HCT116 (cell line): ENCODE data around the gene MAP3K10. TPM values are rescaled to one million over a fixed set of nuclear protein-coding genes. Genes with fewer than 3 reads are reported as not detected.
"Not testable (repeated sequence)": the region's sequence is repeated elsewhere in the genome, so short reads cannot be mapped to it uniquely, and the experiment has no call there.

Experiments
- ATAC-seq: fragments of 200-7000 bp; cut with Tn5 transposase; 2 replicates; pipeline ENCODE4 v1.9.1; 2020; ENCODE audit warnings: mild to moderate bottlenecking, moderate library complexity
- BruUV-seq: library from RNA; stranded (reverse); fragments of 400-500 nt; replicated peaks from 2 replicates; lab custom pipeline; 2021; lab: Mats Ljungman, UMichigan
- CTCF ChIA-PET: fragments of 300-600 bp; sonication (Branson Sonifier 250); formaldehyde crosslinking; loops from one replicate; lab custom pipeline; 2021; ENCODE audit warnings: antibody characterized with exemption; lab: Charles Lee
- POLR2A ChIA-PET: fragments of 300-600, 350-600 bp; sonication (Branson Sonifier 250); formaldehyde crosslinking; loops from one replicate; lab custom pipeline; 2021; ENCODE audit warnings: antibody characterized with exemption; lab: Charles Lee
- RAD21 ChIA-PET, 2 experiments: fragments of 300-600 bp; sonication (Branson Sonifier 250); formaldehyde crosslinking; loops; one replicate each; lab custom pipeline; 2023; ENCODE audit warnings: low total read pairs in 2 of 2; ENCODE audit not compliant: uncharacterized antibody in 2 of 2, unreplicated experiment in 2 of 2, low non-redundant PET in 1 of 2; lab: Charles Lee
- DNase-seq: peaks from one replicate; pipeline ENCODE4 v3.0.0-alpha.2; 2010; ENCODE audit warnings: low read depth, low spot score
- H2AFZ ChIP-seq: fragments of 200-600 bp; shearing (Covaris generic), sonication (generic); 2 replicates; pipeline ENCODE4 v1.6.1; 2017; ENCODE audit warnings: low read depth, mixed run types, mixed read lengths, antibody characterized with exemption, low read length; ENCODE audit not compliant: poor library complexity, severe bottlenecking
- H3K27ac ChIP-seq: 2 replicates; pipeline ENCODE4 v1.5.1; 2012; ENCODE audit warnings: low read depth, low read length
- H3K27me3 ChIP-seq: fragments of 200-600 bp; sonication (generic); 2 replicates; pipeline ENCODE4 v1.6.1; 2016; ENCODE audit warnings: mixed run types, low read length, mixed read lengths; ENCODE audit not compliant: insufficient read depth
- H3K36me3 ChIP-seq, 2 experiments: fragments of 200-500 bp in 1 of 2; fragments of 200-600 bp in 1 of 2; sonication (Bioruptor generic) in 1 of 2; sonication (generic) in 1 of 2; 2 replicates each; pipeline versions ENCODE4 v1.5.1 to v1.6.1; 2014 to 2016; ENCODE audit warnings: low read length in 2 of 2, inconsistent platforms in 1 of 2, mixed read lengths in 1 of 2, mixed run types in 1 of 2; ENCODE audit not compliant: insufficient read depth in 2 of 2, control insufficient read depth in 1 of 2
- H3K4me1 ChIP-seq, 2 experiments: fragments of 200-600 bp in 1 of 2; sonication (generic) in 1 of 2; 2 replicates each; pipeline versions ENCODE4 v1.5.1 to v1.6.1; 2012 to 2017; ENCODE audit warnings: low read length in 2 of 2, inconsistent platforms in 1 of 2, mild to moderate bottlenecking in 1 of 2, mixed read lengths in 1 of 2, mixed run types in 1 of 2, moderate library complexity in 1 of 2; ENCODE audit not compliant: insufficient read depth in 2 of 2, control insufficient read depth in 1 of 2
- H3K4me2 ChIP-seq: fragments of 200-600 bp; sonication (generic); 2 replicates; pipeline ENCODE4 v1.6.1; 2017; ENCODE audit warnings: mixed run types, low read length, mixed read lengths
- H3K4me3 ChIP-seq, 2 experiments: fragments of 200-600 bp in 1 of 2; sonication (generic) in 1 of 2; replicated peaks in 1 of 2; 2 replicates each; pipeline ENCODE4 v1.5.1; 2011 to 2016; ENCODE audit warnings: low read length in 2 of 2, control low read depth in 1 of 2, low read depth in 1 of 2, mild to moderate bottlenecking in 1 of 2, mixed read lengths in 1 of 2, mixed run types in 1 of 2
- H3K79me2 ChIP-seq: fragments of 200-600 bp; sonication (generic); 2 replicates; pipeline ENCODE4 v1.6.1; 2017; ENCODE audit warnings: mild to moderate bottlenecking, mixed run types, low read length, moderate library complexity, mixed read lengths; ENCODE audit not compliant: insufficient read depth
- H3K9ac ChIP-seq: fragments of 200-600 bp; sonication (generic); 2 replicates; pipeline ENCODE4 v1.6.1; 2016; ENCODE audit warnings: low read length, mixed read lengths
- H3K9me2 ChIP-seq: fragments of 200-600 bp; sonication (generic), shearing (Covaris generic); 2 replicates; pipeline ENCODE4 v1.6.1; 2017; ENCODE audit warnings: mixed run types, mild to moderate bottlenecking, moderate library complexity; ENCODE audit not compliant: insufficient read depth
- H3K9me3 ChIP-seq, 2 experiments: fragments of 200-500 bp in 1 of 2; fragments of 200-600 bp in 1 of 2; sonication (Bioruptor generic) in 1 of 2; sonication (generic) in 1 of 2; 2 replicates each; pipeline ENCODE4 v1.6.1; 2014 to 2017; ENCODE audit warnings: low read length in 2 of 2, mixed read lengths in 2 of 2, inconsistent platforms in 1 of 2, low read depth in 1 of 2, mild to moderate bottlenecking in 1 of 2, mixed run types in 1 of 2, moderate library complexity in 1 of 2; ENCODE audit not compliant: control insufficient read depth in 1 of 2, insufficient read depth in 1 of 2
- H4K20me1 ChIP-seq: fragments of 200-600 bp; sonication (generic), shearing (Covaris generic); 2 replicates; pipeline ENCODE4 v1.6.1; 2017; ENCODE audit warnings: mixed run types, mild to moderate bottlenecking, moderate library complexity; ENCODE audit not compliant: insufficient read depth
- CBX3 ChIP-seq: IDR thresholded peaks from 2 replicates; pipeline ENCODE4 v1.6.1; 2012; ENCODE audit warnings: low read depth
- CEBPB ChIP-seq: IDR thresholded peaks from 2 replicates; pipeline ENCODE4 v1.6.1; 2012; ENCODE audit warnings: low read depth
- EZH2 ChIP-seq: fragments of 200-600 bp; sonication (generic); IDR thresholded peaks from 2 replicates; pipeline ENCODE4 v1.6.1; 2017; ENCODE audit warnings: antibody characterized with exemption, mixed run types
- EZH2phosphoT487 ChIP-seq: fragments of 200-600 bp; IDR thresholded peaks from 2 replicates; pipeline ENCODE4 v1.6.1; 2018; ENCODE audit warnings: antibody characterized with exemption, borderline replicate concordance
- FOSL1 ChIP-seq: IDR thresholded peaks from 2 replicates; pipeline ENCODE4 v1.6.1; 2012; ENCODE audit warnings: low read depth
- MAX ChIP-seq: IDR thresholded peaks from 2 replicates; pipeline ENCODE4 v1.6.1; 2012
- POLR2A ChIP-seq: IDR thresholded peaks from 2 replicates; pipeline ENCODE4 v1.7.0; 2011; ENCODE audit warnings: borderline replicate concordance; ENCODE audit not compliant: insufficient read depth, insufficient read length; ENCODE audit errors: extremely low read depth
- POLR2AphosphoS5 ChIP-seq: IDR thresholded peaks from 2 replicates; pipeline ENCODE4 v1.6.1; 2011; ENCODE audit warnings: mild to moderate bottlenecking, low read depth, low read length, moderate library complexity
- SIN3A ChIP-seq: IDR thresholded peaks from 2 replicates; pipeline ENCODE4 v1.6.1; 2012; ENCODE audit warnings: low read depth
- SP1 ChIP-seq: IDR thresholded peaks from 2 replicates; pipeline ENCODE4 v1.6.1; 2012; ENCODE audit warnings: low read depth
- SRF ChIP-seq: IDR thresholded peaks from 2 replicates; pipeline ENCODE4 v1.6.1; 2012; ENCODE audit warnings: low read depth
- YY1 ChIP-seq: IDR thresholded peaks from 2 replicates; pipeline ENCODE4 v1.6.1; 2011; ENCODE audit warnings: low read length, low read depth, moderate library complexity, mild to moderate bottlenecking; ENCODE audit not compliant: insufficient replicate concordance; ENCODE audit errors: extremely low read depth
- ZFX ChIP-seq: fragments of 450-650 bp; IDR thresholded peaks from 2 replicates; pipeline ENCODE4 v1.6.1; 2017
- ZNF274 ChIP-seq: fragments of 200-500 bp; sonication (Bioruptor generic); IDR thresholded peaks from 2 replicates; pipeline ENCODE4 v1.6.1; 2014; ENCODE audit warnings: mild to moderate bottlenecking, low read depth, low read length, inconsistent platforms
- intact Hi-C: fragments of 100-400 bp; cut with micrococcal nuclease; formaldehyde crosslinking; loops from 2 replicates; pipeline ENCODE4 v1.10.0; 2022
- total RNA-seq: library from RNA; stranded (reverse); gene quantifications from one replicate; pipeline ENCODE4 v1.2.1, GENCODE V29; 2021; ENCODE audit not compliant: unreplicated experiment
- TF ChIP-seq, protein P1 (sequence below): IDR thresholded peaks from 2 replicates; pipeline ENCODE4 v1.6.1; 2012; ENCODE audit warnings: low read depth

MAP3K10 gene
- total RNA-seq, 1 experiment from 2014 or later = 17.3 TPM

DNA sequence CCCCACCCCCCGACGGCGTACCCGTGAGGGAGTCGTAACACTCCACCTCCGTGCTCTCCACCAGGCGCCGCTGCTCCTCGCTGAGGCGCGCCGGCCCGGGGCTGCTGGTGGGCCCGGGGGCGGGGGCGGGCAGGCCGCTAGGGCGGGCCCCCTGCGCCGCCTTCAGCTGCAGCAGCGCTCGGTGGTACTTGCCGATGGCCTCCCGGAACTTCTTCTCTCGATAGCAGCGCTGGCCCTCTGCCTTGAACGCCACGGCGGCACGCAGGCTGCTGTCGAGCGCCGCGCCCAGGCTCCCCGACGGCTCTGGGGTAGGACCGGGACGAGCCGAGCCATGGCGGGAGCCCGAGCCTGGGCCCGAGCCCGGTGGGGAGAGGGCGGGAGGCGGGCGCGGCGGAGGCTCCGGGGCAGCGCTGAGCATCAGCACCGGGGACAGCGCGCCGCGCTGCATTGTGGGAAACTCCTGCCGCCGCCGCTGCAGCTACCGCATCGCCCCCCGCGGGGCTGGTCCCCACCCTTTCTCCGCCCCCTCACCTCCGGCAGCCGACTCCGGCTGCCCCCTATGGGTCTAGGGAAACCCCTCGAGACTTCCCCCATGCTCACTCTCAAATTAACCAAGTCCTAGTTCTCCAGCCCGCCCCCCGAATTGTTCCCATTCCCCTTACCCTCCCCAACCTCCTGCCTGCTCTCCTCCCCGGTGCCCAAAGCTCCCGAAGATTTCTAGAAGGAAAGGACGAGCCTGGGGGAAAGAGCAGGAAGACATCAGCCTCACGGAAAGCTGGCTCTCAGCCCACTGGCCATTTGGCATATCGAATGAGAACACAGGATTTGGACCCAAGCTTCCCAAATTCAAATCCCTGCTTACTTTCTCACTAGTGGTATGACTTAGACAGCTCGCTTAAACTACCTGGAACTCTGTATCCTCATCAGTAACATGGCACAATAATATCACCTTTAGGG is 27.0 kb downstream of the MAP3K10 start, which contains the start of gene TTC9B:
Gene TTC9B (minus strand): TSS at position 451 of the 957 bp plus-strand sequence. CDS start 3 bp downstream, at position 448.
- intact Hi-C loops = no loop called here
- Histone ChIP-seq H4K20me1 (no peaks in the 10 kb centered on the region), H3K27me3 (no peaks in the 10 kb centered on the region), H2AFZ (peak within 1 kb of the TSS; percentile 89), H3K27ac (peak within 1 kb of the TSS; percentile 87), H3K4me1 (peaks cover 31 to 66% of the 10 kb centered on the region in 2 experiments), H3K4me2 (peak within 1 kb of the TSS; percentile 91), H3K79me2 (no peaks in the 10 kb centered on the region), H3K4me3 (peak within 1 kb of the TSS; percentile 52 to 59), H3K36me3 (no peaks in the 10 kb centered on the region), H3K9me3 (no peaks in the 10 kb centered on the region), H3K9ac (peak within 1 kb of the TSS; percentile 77), H3K9me2 (no peaks in the 10 kb centered on the region)
- DNase-seq (no peak), ATAC-seq (no peak)
- CTCF ChIA-PET = interaction anchor here (0.7 to 2.9 kb wide), 15 partner anchors 12 to 248 kb away, joined by 3 to 19 read pairs (median 6); partner anchors contain the start of genes MAP3K10 and PSMC4
- no TSS peak for BruUV-seq
- POLR2A ChIA-PET = interaction anchor here (0.8 to 1.8 kb wide), 3 partner anchors 17 to 70 kb away, joined by 3 to 6 read pairs (median 4); no protein-coding TSS in a partner anchor
- RAD21 ChIA-PET = no interaction called here
- TF ChIP-seq POLR2AphosphoS5 (no peak), ZNF274 (no peak), CBX3 (no peak), ZFX (no peak), SRF (no peak), FOSL1 (no peak), EZH2 (no peak), MAX (no peak), EZH2phosphoT487 (no peak), CEBPB (no peak), YY1 (no peak), SIN3A (no peak), POLR2A (no peak), SP1 (no peak)
- TF ChIP-seq, protein P1, sequence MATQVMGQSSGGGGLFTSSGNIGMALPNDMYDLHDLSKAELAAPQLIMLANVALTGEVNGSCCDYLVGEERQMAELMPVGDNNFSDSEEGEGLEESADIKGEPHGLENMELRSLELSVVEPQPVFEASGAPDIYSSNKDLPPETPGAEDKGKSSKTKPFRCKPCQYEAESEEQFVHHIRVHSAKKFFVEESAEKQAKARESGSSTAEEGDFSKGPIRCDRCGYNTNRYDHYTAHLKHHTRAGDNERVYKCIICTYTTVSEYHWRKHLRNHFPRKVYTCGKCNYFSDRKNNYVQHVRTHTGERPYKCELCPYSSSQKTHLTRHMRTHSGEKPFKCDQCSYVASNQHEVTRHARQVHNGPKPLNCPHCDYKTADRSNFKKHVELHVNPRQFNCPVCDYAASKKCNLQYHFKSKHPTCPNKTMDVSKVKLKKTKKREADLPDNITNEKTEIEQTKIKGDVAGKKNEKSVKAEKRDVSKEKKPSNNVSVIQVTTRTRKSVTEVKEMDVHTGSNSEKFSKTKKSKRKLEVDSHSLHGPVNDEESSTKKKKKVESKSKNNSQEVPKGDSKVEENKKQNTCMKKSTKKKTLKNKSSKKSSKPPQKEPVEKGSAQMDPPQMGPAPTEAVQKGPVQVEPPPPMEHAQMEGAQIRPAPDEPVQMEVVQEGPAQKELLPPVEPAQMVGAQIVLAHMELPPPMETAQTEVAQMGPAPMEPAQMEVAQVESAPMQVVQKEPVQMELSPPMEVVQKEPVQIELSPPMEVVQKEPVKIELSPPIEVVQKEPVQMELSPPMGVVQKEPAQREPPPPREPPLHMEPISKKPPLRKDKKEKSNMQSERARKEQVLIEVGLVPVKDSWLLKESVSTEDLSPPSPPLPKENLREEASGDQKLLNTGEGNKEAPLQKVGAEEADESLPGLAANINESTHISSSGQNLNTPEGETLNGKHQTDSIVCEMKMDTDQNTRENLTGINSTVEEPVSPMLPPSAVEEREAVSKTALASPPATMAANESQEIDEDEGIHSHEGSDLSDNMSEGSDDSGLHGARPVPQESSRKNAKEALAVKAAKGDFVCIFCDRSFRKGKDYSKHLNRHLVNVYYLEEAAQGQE = no peak
- TF ChIP-seq, all 23 proteins: peak for 0

DNA sequence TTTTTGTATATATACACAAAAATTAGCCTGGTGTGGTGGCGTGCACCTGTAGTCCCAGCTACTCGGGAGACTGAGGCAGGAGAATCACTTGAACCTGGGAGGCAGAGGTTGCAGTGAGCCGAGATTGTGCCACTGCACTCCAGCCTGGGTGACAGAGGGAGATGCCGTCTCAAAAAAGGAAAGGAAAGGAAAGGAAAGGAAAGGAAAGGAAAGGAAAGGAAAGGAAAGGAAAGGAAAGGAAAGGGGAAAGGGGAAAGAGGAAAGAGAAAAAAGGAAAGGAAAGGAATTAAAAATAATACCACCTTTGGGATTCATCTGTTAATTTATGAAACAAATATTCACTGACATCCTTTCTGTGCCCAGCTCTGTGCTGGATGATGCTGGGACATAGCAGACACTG is 27.8 kb downstream of the MAP3K10 start:
- H3K36me3 ChIP-seq, H4K20me1 ChIP-seq, H3K27me3 ChIP-seq, ATAC-seq, intact Hi-C loops, H3K9me2 ChIP-seq, H3K9me3 ChIP-seq, BruUV-seq, POLR2A ChIA-PET, H3K79me2 ChIP-seq, DNase-seq: not testable (repeated sequence)
- Histone ChIP-seq H3K9ac (peak overlapping the region; percentile 55), H2AFZ (peak overlapping the region; percentile 89), H3K27ac (peak overlapping the region; percentile 72), H3K4me1 (peaks cover 38 to 74% of the 10 kb centered on the region in 2 experiments), H3K4me2 (peak overlapping the region; percentile 76), H3K4me3 (peak overlapping the region in 1 of 2 experiments; percentile 45; a peak in 2 of 4 replicates)
- ChIA-PET CTCF (interaction anchor here (1.0 to 2.9 kb wide), 4 partner anchors 53 to 79 kb away, joined by 3 to 19 read pairs (median 6); no protein-coding TSS in a partner anchor), RAD21 (interaction anchor here in 1 of 2 experiments (1.0 kb wide), 1 partner anchor 79 kb away, joined by 3 read pairs; no protein-coding TSS in a partner anchor)
